HG03103 (cell line): ENCODE measurements around the gene STK25.
"Not testable (repeated sequence)": the region's sequence is repeated elsewhere in the genome, so short reads cannot be mapped to it uniquely, and the experiment has no call there.

Experiments
- ATAC-seq: cut with Tn5 transposase; IDR thresholded peaks from one replicate; pipeline ENCODE4 v1.9.1; 2021; ENCODE audit warnings: low read depth; ENCODE audit not compliant: unreplicated experiment

The STK25 gene

DNA sequence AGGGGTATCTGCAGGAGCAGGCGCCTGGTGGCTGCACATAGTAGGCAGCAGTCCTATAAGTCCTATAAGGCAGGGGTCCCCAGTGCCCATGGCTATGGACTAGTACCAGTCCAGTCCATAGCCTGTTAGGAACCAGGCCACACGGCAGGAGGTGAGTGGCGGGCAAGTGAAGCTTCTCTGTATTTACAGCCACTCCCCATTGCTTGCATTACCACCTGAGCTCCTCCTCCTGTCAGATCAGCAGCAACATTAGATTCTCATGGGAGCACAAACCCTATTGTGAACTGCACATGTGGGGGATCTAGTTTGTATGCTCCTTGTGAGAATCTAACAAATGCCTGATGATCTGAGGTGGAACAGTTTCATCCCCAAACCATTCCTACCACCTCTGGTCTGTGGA, 33.1 kb downstream of the STK25 start:
- ATAC-seq, result no peak

DNA sequence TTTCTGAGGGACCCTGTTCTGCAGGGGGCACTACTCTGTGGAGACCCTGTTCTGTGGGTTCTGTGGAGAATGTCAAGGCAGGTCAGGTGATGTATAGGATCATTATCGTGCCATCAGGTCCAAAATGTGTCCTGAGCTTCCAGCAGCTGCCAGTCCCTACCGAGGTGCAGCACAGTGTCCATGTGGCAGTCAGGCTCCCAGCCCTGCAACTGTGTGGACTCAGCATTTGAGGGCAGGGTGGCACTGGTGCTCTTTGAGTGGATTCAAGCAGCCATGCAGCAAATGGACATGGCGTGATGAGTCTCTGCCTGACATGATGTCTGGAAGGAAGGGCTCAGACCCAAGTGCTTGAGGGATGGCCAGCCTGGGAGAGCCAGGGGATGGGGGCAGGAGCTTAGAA, 35.0 kb downstream of the STK25 start:
- no peak for ATAC-seq

DNA sequence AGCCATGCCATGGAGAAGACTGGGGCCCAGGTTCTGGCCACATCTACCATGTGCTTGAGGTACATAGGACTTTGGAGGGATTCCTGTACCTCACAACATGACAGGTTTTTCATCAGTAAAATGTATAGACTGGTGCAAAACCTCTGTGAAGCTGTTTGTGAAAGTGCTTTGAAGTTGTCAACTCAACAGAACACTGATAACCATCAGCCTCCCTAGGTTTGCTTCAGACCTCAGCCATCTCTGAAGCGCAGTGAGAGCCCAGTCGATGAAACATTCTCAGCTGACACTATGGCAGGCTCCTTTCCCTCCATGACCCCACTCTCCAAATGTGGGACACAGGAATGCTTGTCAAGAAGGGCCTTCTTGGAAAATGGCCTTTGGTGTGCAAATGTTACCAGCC, 38.6 kb downstream of the STK25 start:
- ATAC-seq, result no peak

DNA sequence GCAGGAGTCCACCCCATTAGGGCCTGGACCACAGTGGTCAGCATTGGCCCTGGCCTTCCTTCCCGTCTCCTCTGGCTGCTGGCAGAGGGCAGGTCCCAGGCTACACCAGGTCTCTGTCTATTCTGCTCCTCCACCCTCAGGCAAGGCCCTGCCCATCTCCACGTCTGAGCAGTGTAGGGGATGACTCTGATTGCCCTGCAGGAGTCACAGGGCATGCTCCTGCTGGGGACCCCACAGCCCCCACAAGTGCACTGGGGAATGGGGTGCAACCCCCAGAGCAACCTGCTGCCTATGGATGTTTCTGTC, 40.0 kb downstream of the STK25 start:
- ATAC-seq, result no peak

DNA sequence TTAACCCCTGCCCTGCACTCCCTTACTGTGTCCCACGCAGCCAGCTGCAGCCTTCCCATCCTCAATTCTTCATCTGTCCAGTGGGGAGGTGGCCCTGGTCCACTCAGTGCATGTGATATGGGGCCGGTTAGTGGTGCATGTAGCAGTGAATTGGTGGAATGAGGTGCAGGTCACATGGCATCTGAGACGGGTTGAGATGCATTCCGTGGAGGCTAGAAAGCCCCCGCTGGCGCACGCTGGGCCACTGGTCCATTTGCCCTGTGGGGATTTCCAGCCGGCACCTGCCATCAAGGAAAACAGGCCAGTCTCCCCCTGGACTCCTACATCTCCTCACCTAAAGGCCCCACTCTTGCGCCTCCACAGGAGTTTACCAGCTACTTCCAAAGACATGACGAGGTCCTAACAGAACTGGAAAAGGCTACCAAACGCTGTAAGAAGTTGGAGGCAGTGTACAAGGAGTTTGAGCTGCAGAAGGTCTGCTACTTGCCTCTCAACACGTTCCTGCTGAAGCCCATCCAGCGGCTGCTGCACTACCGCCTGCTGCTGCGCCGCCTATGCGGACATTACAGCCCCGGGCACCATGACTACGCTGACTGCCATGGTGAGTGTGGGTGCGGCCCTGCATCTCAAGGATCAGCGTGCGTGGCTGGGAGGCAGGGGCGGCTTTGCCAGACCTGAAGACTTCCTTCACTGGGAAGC, 40.5 kb downstream of the STK25 start:
- no peak for ATAC-seq

DNA sequence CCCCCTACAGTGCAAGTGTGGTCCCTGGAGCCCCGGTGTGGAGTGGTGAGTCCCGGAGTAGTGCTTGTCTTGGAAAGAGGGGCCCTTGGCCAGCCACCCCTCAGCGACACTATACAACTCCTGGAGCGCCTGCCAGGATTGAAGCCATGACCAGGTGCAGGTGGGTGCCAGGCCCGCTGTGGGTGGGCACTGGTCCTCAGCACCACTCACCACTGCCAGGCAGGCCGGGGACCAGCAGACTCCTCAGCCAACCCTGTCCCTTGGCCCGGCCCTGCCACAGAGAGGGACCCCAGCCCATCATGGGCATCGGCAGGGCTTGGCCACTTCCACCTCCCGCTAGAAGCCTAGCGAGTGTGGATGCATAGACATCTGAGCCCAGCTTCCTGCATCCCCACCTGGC, 42.2 kb downstream of the STK25 start:
- ATAC-seq, result no peak

DNA sequence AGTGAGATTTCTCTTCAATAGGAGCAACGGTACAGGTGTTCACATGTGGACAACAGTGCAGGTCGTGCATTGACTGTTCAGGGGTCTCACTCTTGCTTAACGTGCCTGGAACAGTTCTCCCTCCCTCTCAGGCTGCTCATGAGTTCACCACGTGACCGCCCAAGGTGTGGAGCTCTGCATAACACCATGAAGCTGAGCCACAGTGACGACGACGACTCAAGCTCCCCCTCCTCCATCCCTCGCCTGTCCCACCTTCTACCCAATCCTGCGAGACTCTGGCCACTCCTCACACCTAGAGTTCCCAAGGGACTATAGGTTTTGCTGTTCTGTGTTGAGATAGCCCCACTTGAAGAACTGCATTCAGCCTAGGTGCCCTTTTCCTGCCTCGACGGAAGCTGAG, 42.8 kb downstream of the STK25 start:
- no peak for ATAC-seq

DNA sequence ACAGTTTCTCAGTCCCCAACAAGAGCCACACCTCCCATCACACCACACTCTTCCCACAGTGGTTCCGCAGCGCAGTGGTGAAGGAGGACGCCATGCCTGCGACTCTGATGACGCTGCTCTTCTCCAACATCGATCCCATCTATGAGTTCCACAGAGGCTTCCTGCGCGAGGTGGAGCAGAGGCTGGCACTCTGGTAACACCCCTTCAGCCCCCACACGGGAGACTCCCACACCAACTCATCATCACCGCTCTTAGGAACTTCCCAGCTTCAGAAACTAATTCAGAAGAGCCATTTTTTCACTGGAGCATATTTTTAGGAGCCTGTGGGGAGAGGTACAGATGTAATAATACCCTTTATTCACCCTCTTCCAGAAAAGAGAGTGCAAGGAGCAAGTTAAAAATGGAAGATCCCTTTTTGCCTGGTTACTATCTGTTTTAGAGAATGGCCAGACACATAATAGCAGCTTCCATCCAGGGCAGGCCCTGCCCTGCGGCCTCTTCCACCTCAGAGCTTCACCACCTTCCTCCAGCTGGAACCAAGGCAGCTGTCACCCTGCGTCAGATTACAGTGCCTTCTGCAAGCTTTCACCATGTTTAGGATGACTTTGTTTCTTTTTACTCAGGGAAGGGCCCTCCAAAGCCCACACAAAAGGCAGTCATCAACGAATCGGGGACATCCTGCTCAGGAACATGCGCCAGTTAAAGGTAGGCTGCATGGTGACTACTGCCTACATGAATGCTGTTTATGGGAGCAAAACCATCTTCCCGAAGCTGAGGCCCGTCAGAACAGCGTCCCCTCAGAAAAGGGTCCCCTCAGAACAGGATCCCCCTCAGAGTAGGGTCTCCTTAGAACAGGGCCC, 44.9 kb downstream of the STK25 start:
- ATAC-seq, result no peak

DNA sequence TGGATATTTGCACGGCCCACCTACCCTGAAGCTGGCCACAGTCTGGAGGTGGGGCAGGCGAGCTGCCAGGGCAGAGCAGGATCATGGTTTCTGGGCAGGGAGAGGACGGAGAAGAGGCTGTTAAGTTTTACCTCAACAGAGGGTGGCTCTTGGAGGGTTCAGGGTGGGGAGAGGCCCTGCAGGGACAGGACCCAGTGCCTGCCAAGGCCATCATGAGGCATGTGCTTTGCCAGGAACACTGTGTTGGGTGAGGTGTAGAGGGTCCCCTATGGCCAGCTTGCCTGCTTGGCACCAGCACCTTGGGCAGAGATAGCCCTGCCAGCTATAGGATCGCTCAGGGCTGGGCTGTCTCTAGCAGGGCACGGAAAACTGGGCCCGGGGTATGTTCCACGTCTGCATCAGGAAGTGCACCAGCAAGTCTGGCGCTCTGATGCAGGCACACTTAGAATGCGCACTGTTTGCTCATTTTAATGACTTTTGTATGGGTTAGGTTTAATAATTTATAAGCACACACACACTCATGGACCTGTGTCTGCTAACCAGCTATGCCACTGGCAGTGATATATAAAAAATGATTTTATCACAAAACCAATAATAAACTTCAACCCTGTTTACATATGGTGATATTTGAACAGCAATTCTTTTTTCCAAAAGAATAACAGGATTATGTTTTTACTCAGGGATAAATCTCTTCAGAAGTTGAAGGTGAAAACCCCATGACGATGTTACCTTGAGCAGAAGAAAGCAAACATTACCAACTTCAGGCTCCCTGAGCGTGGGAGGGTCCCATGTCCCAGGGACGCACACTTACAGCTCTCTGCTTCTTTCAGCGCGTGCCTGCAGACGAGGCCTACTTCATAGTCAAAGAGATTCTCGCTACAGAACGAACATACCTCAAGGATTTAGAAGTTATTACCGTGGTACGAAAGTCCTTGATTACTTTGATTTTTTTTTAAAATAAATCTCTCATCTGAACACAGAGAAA, 46.4 kb downstream of the STK25 start:
- no peak for ATAC-seq

DNA sequence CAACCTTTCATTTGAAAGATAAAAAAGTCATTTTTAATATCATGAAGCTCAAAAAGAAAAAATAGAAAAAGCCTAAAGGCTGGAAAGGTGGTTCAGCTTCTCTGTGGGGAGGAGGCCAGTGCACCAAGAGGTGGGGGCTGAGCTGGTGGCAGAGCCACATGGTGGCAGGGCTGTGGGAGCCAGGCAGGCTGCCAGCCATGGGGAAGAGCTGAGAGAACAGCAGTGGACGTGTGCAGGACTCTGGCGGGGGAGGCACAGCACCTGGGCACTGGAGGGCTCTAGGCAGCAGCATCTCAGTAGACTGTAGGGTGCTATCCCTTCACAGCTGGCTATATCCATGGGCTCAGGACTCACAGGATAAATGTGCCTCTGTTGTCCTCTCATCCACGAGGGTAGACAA, 47.8 kb downstream of the STK25 start:
- ATAC-seq, result no peak

DNA sequence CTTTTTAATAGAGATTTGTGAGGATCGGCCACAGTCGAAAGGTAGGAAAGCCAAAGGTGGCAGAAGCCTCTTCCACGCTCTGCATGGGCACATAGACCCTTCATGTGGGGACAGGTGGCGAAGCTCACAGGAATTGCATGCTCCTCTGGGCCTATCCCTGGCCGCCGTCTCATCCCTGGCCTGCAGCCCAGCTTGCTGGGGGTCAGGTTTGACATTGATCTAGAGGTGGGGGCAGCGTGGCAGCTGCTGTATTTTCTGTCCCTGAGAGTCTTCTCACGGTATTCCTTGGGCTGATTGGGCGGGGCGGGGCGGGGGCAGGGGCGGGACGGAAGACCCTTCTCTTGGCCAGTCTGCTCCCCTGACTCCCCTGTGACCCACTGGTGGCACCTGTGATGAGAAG, 48.9 kb downstream of the STK25 start:
- no peak for ATAC-seq

DNA sequence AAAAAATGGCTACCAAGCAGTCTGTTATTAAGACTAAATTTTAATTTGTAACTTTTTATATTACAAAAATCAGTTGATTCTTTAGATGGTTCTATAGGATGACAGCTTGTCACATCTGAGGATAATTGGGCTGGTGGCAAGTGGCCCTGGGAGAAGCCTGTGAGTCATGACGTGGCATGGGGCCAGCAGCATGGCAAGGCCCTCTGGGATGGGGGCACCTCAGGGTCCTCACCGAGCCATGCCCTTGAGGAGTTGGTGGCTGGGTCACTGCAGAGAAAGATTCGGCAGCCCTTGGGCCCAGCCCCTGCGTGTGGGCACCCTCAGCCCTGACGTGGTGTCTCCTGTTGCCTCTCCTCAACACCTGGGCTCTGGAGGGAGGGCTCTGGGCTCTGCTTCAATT, 49.7 kb downstream of the STK25 start:
- no peak for ATAC-seq

DNA sequence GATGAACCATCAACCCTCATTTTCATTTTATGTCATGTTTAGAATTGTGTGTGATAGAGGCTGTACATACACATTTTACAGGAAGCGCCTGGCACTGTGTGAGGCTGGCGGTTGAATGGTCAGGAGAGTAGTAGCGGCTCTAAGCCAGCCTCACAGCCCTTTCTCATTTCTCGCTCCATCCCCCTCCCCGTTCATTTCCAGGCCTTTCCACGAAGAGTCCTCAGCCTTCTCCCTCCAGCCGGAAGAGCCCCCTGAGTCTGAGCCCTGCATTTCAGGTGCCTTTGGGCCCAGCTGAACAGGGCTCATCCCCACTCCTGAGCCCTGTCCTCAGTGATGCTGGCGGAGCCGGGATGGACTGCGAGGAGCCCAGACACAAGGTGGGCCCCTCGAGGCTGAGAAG, 51.8 kb downstream of the STK25 start:
- no peak for ATAC-seq

DNA sequence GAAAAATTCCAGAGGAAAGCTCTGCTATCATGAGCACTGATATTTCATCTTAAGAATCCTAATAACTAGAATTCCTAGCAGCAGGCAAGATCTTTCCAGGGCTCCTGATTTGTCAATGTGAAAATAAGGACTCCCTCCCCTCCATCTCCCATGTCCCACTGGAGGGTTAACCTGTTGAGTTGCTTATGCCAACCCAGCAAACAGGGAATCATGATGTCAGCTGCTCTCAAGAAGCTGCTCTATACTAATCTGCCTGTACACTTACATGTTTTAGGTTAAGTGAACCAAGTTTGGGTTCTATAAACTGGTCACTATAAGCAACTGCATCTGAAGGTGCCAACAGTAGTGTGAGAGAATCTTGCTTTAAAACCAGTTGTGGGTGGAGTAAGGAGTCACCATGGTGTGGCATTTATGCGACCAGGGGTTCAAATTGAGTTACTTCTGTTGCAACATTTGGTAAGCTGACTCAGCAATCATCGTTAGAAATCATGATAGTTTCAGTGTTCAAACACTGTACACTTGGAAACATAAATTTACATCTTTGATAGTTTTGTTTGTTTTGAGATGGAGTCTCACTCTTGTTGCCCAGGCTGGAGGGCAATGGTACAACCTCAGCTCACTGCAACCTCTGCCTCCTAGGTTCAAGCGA, 53.4 kb downstream of the STK25 start:
- no peak for ATAC-seq

DNA sequence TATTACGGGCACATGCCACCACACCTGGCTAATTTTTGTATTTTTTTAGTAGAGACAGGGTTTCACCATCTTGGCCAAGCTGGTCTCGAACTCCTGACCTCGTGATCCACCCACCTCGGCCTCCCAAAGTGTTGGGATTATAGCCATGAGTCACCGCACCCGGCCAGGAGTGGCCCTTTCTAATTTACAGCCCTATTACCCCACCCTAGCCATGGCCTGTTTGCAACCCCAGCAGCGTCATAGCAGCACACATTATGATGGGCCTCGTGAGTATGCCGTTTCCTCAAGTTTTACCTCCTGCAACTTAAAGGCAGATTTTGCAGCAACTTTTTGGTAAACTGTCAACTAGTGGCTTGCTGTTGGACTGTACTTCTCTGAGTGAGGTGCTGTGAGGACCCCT, 54.5 kb downstream of the STK25 start:
- not testable (repeated sequence) for ATAC-seq

DNA sequence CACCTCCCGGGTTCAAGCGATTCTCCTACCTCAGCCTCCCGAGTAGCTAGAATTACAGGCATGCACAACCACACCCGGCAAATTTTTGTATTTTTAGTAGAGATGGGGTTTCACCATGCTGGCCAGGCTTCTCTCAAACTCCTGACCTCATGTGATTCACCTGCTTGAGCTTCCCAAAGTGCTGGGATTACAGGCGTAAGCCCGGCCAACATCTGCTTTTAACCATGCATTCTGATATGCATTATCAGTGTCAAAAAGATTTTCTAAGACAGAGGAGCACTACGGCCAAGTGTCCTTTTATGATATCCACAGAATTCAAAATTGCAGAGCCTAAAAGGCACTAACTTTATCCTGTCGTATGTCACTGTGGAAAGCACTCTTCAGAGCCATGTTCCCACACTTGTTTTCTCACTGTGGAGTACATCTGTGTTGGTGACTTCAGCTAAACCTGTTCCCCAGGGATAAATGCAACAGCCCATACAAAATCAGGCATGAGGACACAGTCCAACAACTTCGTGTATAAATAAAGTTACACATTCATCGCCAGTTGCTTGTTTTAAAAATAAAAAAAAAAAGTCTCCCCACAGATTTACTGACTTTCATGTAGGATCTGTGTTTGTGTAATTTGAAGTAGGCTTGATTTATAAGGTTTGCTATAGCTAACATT, 56.4 kb downstream of the STK25 start:
- ATAC-seq, result no peak

DNA sequence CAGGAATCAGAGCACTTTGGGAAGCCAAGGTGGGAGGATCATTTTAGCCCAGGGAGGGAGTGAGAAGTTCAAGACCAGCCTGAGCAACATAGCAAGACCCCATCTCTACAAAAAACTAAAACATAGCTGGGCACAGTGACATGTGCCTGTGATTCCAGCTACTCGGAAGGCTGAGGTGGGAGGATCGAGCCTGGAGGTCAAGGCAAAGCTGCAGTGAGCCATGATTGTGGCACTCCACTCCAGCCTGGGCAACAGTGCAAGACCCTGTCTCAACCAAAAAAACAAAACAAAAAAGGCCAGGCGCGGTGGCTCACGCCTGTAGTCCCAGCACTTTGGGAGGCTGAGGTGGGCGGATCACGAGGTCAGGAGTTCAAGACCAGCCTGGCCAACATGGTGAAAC, 58.3 kb downstream of the STK25 start:
- ATAC-seq, result not testable (repeated sequence)

DNA sequence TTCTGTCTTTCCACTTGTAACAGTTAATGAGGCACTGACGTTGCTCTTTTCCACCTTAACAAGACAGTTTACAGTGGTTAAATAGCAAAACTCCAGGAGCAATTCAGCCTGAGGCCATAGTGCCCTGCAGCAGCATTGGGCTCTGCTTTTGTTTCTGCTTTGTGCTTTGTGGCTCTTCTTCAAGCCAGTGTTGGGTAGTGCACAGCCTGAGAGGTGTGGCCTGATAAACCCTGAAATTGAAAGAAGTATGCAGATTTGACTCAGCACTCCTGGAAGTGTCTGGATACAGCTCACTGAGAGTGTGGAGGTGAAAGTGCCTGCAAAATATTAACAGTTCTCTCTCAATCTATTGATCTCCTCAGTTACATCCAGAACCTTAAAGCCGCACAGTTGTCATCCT, 63.0 kb downstream of the STK25 start:
- ATAC-seq, result no peak

DNA sequence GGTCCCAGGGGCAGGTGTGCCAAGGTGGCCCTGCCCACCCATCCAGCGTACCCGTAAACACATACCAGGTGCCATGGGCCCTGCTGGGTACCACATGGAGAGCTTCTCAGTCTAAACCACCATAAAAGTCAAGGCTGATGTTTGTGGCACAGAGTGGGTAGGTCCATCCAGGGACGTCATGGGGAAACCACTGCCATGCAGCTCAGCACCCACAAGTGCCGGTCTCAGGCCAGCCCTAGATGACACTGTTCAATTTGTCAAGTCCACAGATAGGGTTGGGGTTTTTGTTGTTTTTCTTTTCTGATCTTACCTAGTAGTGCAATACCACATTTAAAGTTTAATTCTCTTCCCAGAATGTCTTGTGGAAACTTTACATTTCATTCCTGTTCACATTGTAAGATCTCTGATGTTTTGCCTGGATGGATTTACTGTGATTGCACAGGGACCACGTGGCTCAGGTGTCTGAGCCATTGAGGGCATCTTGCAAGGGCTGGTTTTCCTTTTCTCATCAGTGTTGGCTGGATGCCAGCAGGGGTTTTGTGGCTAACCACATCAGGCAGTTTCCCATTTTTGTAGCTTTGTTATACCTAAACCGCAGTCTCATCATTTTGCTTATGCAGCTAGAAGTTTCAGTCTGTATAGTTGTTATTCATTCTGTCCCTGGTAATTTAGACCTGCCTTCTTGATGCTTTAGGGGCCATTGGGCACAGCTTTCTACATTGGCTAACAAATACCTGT, 64.7 kb downstream of the STK25 start:
- no peak for ATAC-seq
